Stomach smooth muscle (tissue), 2 donors: ENCODE measurements around the gene ZFP36L2.
A peak's percentile ranks its signal among the peaks of the same experiment; 100 is the strongest.

Source experiments
- H3K27ac ChIP-seq: one replicate; pipeline ENCODE4 v1.7.0; 2013; ENCODE audit warnings: mild to moderate bottlenecking, low read length, inconsistent platforms
- H3K27me3 ChIP-seq, 2 donors: one replicate each; pipeline ENCODE4 v1.7.0; 2013; ENCODE audit warnings: low read length in 2 of 2; ENCODE audit not compliant: insufficient read depth in 2 of 2, control insufficient read depth in 1 of 2
- H3K36me3 ChIP-seq, 2 donors: one replicate each; pipeline ENCODE4 v1.7.0; 2013; ENCODE audit warnings: low read length in 2 of 2; ENCODE audit not compliant: control insufficient read depth in 2 of 2, insufficient read depth in 2 of 2
- H3K4me1 ChIP-seq: one replicate; pipeline ENCODE4 v1.7.0; 2013; ENCODE audit warnings: low read length; ENCODE audit not compliant: control insufficient read depth, insufficient read depth
- H3K4me3 ChIP-seq, 2 donors: one replicate each; pipeline ENCODE4 v1.7.0; 2013; ENCODE audit warnings: low read length in 2 of 2
- H3K9ac ChIP-seq, 2 donors: one replicate each; pipeline ENCODE4 v1.7.0; 2013; ENCODE audit warnings: low read length in 2 of 2, mild to moderate bottlenecking in 1 of 2
- H3K9me3 ChIP-seq, 2 donors: one replicate each; pipeline ENCODE4 v1.7.0; 2013; ENCODE audit warnings: low read length in 2 of 2; ENCODE audit not compliant: control insufficient read depth in 2 of 2
- donor health status: healthy.
- donor health status: Pancreatic carcinoma.

Gene ZFP36L2

DNA sequence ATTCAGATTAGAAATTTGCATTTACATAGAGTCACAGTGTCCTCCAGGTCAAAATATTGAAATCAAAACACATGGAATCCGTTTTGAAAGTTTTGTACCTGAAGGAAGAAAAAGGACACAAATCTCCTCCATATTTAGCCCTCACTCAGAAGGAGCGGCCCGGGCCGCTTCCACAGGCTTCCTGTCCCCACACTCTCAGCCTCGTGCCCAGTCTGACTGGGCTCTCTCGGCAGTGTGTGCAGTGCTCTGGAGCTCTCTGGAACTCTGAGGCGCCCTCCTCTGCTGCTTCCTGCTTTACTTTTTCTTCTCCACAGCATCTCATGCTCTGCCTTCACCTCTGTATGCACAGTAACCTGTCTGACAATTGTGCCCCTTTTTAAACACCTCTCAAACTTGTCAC is 22.2 kb upstream of the ZFP36L2 start:
- Histone ChIP-seq H3K4me1 (peaks cover 32% of the 10 kb centered on the region), H3K4me3 (no peak overlapping the region), H3K27me3 (no peaks in the 10 kb centered on the region), H3K27ac (peak overlapping the region; percentile 58), H3K9me3 (no peaks in the 10 kb centered on the region), H3K36me3 (no peaks in the 10 kb centered on the region), H3K9ac (no peak overlapping the region)

DNA sequence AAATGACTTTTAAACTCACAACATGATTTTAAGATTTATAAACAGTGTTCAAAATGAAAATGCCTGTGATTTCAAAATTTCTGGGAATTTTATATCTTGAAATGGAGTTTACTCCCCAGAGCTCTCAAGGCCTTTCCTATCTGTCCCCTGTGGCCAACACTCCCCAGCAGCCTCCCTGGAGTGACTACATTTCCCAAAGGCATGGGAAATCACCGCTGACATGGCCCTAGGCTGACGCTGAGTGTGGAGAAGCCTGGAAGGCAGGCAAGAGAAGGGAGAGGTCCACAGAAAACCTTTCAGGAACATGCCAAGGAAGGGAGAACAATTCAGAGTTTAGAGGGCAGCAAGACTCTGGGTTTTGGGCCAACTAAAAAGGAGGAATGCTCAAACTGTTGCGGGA is 20.2 kb upstream of the ZFP36L2 start:
- H3K9ac ChIP-seq, result no peak overlapping the region
- H3K4me1 ChIP-seq, result peaks cover 22% of the 10 kb centered on the region
- H3K27me3 ChIP-seq, result no peaks in the 10 kb centered on the region
- H3K4me3 ChIP-seq, result no peak overlapping the region
- no peak overlapping the region for H3K27ac ChIP-seq
- no peaks in the 10 kb centered on the region for H3K36me3 ChIP-seq
- H3K9me3 ChIP-seq, result no peaks in the 10 kb centered on the region

DNA sequence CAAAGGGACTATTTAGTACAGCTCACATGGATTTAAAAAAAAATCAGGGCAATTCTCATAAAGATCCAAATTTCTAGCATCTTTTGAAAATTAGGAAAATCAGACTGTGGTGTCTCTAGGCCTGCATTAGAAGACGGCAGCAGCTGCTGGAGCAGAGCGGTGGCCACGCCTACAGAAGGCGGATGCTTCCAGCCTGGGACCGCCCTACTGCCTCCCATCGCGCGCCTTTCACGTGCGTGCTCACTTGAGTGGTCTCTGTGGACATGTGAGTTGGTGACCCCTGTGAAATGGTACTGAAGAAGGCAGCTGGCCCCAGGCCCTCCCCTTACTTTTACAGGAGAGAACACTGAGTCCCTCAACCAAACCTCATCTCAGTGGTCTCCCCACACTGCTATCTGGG is 15.2 kb upstream of the ZFP36L2 start:
- H3K9ac ChIP-seq, result no peak overlapping the region
- H3K27ac ChIP-seq, result no peak overlapping the region

DNA sequence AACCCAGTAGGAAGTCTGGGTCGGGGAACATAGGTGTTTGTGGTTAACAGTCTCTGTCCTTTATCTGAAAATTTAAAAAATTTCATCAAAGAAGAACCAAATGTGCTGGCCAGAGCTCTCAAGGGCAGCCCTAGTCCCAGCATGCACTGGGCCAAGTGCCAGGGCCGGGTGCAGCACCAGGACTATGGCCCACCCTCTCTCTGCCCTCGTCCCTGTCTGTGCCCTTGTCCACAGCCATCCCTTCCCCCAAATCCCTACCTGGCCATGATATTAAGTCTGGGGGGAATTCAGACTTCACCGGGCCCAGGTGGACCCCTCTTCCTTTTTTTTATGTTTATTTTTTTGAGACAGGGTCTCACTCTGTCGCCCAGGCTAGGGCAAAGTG is 14.4 kb upstream of the ZFP36L2 start:
- no peaks in the 10 kb centered on the region for H3K9me3 ChIP-seq
- H3K27me3 ChIP-seq, result no peaks in the 10 kb centered on the region
- H3K36me3 ChIP-seq, result no peaks in the 10 kb centered on the region
- H3K27ac ChIP-seq, result no peak overlapping the region
- no peak overlapping the region for H3K9ac ChIP-seq
- no peak overlapping the region for H3K4me3 ChIP-seq
- peaks cover 8% of the 10 kb centered on the region for H3K4me1 ChIP-seq

More for the DNA sequence above, 15.2 kb upstream of the ZFP36L2 start:
- H3K27me3 ChIP-seq, result no peaks in the 10 kb centered on the region
- peaks cover 3% of the 10 kb centered on the region for H3K4me1 ChIP-seq
- no peaks in the 10 kb centered on the region for H3K36me3 ChIP-seq
- H3K9me3 ChIP-seq, result no peaks in the 10 kb centered on the region
- no peak overlapping the region for H3K4me3 ChIP-seq

DNA sequence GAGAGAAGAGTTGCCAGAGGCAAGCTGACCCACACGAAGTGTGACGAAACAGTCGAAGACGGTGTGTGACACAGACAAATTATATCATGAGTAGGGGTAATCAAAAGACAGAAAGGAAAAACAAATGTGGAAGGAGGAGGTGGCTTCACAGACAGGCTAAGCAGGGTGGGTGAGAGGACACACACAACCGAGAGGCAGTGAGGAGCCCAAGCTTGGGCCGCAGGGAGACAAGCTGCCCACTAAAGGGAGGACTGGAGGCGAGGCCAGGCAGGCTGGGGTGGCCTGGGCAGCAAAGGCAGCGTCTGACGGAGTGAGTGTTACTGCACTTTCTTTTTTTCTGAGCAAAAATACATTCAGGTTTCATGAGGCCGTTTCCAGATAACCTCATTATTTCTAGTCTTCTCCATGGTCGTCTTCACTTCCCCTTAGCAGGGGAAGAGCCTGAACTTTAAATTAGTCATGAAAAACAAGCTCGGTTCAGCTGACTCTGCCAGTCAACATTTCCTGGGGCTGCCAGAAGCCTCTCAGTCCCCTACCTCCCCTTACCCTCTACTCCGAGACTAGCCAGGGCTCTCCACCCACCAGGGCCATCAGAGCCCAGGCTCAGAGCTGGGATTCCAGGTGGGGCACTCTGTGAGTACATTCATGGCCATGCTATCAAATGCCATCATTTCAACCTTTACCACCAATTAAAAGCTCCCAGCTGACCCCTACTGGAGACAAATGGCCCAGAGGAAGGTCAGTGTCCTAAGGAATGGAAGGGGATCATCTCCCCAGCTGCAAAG is 13.8 kb upstream of the ZFP36L2 start:
- no peak overlapping the region for H3K27ac ChIP-seq
- peaks cover 5% of the 10 kb centered on the region for H3K4me1 ChIP-seq
- H3K27me3 ChIP-seq, result no peaks in the 10 kb centered on the region
- H3K4me3 ChIP-seq, result no peak overlapping the region
- no peak overlapping the region for H3K9ac ChIP-seq
- no peaks in the 10 kb centered on the region for H3K9me3 ChIP-seq
- no peaks in the 10 kb centered on the region for H3K36me3 ChIP-seq

DNA sequence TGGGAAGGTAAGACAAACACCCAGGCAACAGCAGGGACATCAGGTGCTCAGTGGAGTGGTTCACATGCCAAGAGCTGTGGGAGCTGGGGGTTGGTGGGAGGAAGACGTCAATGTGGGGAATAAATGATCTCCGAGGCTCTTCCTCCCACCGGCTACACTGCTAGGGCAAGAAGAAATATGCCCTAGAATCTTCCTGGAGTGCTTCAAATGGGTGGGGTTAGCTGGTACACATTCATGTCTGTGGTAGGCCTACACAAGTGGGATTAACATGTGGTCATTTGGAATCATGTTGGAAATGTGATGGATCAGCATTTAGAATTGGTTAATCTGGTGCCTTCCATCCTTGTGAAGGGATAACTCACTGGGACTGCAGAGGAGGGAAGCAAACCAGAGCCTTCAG is 12.4 kb upstream of the ZFP36L2 start:
- H3K27me3 ChIP-seq, result no peaks in the 10 kb centered on the region
- no peaks in the 10 kb centered on the region for H3K9me3 ChIP-seq
- H3K9ac ChIP-seq, result no peak overlapping the region
- H3K36me3 ChIP-seq, result no peaks in the 10 kb centered on the region
- H3K27ac ChIP-seq, result no peak overlapping the region
- H3K4me3 ChIP-seq, result no peak overlapping the region
- peaks cover 5% of the 10 kb centered on the region for H3K4me1 ChIP-seq

DNA sequence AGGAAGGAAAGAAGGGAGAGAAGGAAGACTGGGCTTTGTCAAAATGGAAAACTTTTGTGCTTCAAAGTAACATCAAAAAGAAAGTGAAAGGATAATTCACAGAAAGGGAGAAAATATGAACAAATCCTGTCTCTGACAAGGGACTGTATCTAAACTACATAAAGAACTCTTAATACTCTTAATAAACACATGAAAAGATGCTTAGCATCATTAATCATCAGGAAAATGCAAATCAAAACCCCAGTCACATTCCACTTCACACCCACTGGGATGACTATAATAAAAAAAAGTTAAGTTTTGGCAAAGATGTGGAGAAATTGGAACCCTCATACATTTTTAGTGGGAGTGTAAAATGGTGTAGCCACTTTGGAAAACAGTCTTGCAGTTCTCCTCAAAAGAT is 11.8 kb upstream of the ZFP36L2 start:
- no peaks in the 10 kb centered on the region for H3K9me3 ChIP-seq
- H3K27me3 ChIP-seq, result no peaks in the 10 kb centered on the region
- H3K4me1 ChIP-seq, result peaks cover 8% of the 10 kb centered on the region
- no peaks in the 10 kb centered on the region for H3K36me3 ChIP-seq
- H3K9ac ChIP-seq, result no peak overlapping the region
- no peak overlapping the region for H3K27ac ChIP-seq
- H3K4me3 ChIP-seq, result no peak overlapping the region

DNA sequence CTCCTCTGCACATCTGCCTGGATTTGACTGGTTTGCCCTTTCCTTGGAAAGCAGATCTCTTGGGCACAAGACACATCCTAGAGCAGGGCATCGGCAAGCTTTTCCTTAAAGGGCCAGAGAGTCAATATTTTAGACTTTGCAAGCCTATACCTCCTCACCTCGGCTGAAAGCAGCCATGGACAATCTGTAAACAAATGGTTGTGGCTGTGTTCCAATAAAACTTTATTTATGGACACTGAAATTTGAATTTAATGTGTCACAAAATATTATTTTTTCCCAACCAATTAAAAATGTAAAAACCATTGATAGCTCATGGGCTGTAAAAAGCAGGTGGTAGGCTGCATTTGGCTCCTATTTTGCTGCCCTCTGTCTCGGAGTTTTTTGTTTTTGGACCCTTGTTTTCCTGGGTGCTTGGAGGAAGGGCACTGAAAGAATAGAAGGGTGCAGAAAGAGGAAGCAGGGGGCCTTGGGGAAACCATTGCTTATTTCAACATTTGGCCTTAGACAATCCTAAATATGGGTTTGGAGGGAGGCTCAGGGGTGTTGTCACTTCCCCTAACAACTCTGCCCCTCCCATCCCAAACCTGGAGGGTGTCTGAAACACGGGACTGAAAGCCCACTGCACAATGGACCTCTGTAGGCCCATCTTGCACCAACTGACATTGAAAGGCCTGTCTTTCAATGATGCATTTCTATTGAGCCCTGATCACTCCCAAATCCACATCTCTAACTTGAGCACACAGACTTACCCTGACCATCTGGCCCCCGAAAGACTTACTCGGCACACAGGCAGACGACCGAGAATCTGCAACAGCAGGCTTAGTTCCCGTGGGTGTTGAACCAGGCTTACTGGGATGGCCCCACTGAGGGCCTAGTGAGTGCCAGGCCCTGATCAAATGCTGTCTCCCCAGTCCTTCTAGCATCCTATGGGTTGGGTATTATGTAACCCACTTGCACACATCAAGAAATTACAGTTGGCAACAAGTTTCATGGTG is 7.1 kb upstream of the ZFP36L2 start:
- H3K9ac ChIP-seq, result no peak overlapping the region
- peaks cover 2 to 11% of the 10 kb centered on the region in 2 donors for H3K36me3 ChIP-seq
- no peaks in the 10 kb centered on the region for H3K27me3 ChIP-seq
- H3K27ac ChIP-seq, result no peak overlapping the region
- no peaks in the 10 kb centered on the region for H3K9me3 ChIP-seq
- H3K4me1 ChIP-seq, result peaks cover 29% of the 10 kb centered on the region
- no peak overlapping the region for H3K4me3 ChIP-seq

DNA sequence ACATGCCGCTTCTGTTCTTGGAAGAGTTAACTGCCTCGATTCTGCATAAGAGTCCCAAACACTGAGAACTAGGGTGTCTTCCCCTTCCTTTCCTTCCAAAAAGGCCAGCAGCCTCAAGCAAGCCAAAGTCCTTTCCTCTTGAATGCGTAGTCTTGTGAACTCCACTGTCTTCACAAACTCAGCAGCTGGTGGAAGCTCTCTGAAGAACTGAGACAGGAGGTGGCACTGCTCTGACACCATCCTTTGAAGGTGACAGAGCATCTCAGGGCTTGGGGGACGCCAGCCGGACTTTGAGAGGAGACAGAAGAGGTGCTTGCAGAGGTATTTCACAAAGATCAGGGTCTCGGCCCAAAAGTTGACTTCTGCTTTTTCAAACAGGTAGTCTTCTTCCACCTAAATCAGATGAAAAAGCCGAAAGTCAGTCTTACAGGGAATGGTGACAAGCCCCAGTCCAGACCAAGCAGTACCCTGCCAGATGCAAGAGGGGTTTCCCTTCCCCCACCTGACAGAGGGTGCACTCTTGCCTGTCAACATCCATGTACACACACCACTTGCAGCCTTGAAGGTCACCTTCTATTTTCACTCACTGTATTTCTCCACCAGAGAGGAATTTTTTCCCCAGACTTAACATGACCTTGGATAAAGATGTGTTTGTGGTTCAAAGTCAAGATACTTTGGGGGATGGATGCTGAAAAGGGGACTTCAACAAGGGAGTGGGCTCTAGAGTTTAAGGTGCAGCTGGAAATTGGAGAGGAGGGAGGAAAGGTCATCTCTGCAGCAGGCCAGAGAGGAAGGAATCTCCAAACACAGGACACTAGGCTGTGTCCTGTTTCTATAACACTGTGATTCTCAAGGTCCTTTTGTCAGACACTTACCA is 4.8 kb upstream of the ZFP36L2 start:
- H3K27ac ChIP-seq, result no peak overlapping the region
- no peak overlapping the region for H3K9ac ChIP-seq
- H3K4me1 ChIP-seq, result peaks cover 45% of the 10 kb centered on the region

DNA sequence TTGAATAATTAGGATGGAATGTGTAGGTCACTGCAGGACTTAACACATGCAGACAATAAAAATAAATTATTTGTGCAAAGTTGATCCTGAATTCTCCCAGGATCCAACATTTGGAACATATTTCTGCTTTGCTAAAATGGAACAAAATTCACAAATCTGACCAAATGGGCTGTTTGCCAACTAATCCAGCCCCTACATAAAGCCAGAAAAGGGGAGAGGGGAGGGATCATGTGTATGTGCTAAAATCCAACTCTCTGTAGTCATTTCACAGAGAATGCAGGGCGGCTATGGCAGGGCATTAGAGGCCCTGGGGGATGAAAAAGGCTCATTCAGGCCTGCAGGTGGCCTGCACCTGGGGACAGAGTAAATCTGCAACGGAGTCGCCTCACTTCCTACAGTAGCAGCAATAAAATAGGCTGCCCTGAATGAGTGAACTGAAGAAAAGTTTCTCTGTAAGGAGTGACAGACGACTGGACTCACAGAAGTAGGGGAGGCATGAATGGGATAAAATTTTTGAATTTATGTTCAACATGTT is 4.0 kb upstream of the ZFP36L2 start:
- Histone ChIP-seq H3K27ac (no peak overlapping the region), H3K27me3 (no peaks in the 10 kb centered on the region), H3K9ac (no peak overlapping the region), H3K4me1 (peaks cover 44% of the 10 kb centered on the region), H3K9me3 (no peaks in the 10 kb centered on the region), H3K36me3 (peaks cover 2 to 11% of the 10 kb centered on the region in 2 donors), H3K4me3 (no peak overlapping the region)

More for the DNA sequence above, 4.8 kb upstream of the ZFP36L2 start:
- peaks cover 2 to 11% of the 10 kb centered on the region in 2 donors for H3K36me3 ChIP-seq
- no peak overlapping the region for H3K4me3 ChIP-seq
- H3K9me3 ChIP-seq, result no peaks in the 10 kb centered on the region
- H3K27me3 ChIP-seq, result no peaks in the 10 kb centered on the region
